Inferior parietal cortex (tissue), 1 donor: ENCODE data around the gene GALNS.

Experiments used
- DNase-seq: peaks from one replicate; pipeline ENCODE4 v3.0.0-alpha.2; 2016; ENCODE audit errors: extremely low spot score

The GALNS gene

GRCh38 chr16:88857728-88858339, 1.1 kb upstream of the GALNS start:
- peak; percentile 74 for DNase-seq

DNA sequence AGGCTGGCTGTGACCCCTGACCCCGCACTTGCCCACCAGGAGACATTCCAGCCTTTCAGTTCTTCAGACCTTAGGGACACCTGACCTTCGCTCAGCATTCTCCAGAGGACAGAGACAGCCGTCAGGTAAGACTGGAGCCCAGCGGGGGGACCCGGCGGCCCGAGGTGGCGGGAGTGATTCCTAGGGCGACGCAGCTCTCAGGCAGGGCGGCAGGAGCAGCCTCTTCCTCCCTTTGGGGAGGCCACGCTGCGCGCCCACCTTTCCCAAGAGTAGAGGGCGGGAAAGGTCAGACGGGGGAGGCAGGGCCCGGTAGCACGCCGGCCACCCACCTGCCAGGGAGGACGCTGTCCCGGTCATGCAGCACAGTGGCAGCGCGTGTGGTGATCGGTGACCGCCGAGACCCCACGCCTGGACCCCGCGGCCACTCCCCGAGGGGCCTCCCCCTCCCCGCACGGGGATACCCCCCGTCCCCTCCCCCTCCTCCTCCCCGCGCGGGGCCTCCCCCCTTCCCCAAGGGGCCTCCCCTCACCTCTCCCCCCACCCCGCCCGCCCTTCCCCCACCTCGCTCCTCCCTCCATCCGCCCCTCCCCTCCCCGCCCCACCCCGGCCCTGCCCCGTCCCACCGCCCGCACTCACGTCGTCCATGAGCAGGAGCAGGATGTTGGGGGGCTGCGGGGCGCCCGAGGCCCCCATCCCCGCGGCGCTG, 472 bp downstream of the GALNS start:
- no peak for DNase-seq

- DNase-seq, result no peak
Measured at GRCh38 chr16:88855736-88856121, 1.0 kb downstream of the GALNS start.

- no peak for DNase-seq
Measured at GRCh38 chr16:88855176-88855575, 1.6 kb downstream of the GALNS start.

DNA sequence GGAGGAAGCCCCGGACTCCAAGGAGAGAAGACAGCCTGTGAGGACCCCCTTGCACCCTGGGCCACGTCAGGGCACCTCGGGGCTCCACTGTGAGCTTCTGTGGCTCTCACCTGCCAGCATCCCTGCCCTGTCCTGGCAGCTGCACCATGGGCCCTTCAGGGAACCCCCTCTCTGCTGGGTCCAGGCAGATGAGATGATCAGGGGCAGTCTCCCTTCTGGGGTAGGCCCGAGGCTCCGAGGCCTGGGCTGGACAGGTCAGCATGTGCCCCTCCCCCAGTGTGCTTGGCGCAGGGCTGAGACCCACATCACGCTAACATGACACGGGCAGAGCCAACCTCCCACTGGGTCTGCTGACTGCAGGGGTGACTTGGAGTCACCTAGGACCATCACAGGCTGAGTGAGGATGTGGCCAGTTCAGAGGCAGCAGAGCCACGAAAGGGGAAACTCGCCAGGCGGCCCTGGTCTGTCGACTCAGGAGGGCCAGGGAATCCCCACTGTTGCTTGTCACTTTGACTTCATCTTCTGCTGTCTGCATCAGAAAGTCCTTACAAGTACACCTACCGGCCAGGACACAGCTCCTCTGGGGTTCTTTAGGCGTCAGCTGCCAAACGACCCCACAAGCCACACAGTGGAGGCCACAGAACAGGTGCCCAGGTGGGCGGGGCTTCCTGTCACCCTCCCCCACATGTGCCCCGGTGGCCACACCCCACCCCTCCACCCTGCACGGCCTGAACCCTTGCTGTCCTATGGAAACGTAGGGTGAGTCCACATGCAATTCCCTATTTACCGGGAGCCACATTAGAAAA, 2.2 kb downstream of the GALNS start:
- DNase-seq, result no peak

- DNase-seq, result no peak
Measured at GRCh38 chr16:88853325-88853941, 3.3 kb downstream of the GALNS start.

DNA sequence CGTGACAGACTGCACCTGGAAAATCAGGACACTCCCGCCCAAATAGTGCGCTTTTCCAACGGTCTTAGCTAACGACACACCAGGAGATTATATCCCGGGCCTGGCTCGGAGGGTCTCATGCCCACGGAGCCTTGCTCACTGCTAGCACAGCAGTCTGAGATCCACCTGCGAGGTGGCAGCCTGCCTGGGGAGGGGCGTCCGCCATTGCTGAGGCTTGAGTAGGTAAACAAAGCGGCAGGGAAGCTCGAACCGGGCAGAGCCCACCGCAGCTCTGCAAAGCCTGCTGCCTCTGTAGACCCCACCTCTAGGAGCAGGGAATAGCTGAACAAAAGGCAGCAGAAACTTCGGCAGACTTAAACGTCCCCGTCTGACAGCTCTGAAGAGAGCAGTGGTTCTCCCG, 5.1 kb downstream of the GALNS start:
- DNase-seq, result no peak

- DNase-seq, result no peak
Measured at GRCh38 chr16:88850531-88851199, 6.1 kb downstream of the GALNS start.

GRCh38 chr16:88848557-88848956, 8.2 kb downstream of the GALNS start:
- no peak for DNase-seq

DNA sequence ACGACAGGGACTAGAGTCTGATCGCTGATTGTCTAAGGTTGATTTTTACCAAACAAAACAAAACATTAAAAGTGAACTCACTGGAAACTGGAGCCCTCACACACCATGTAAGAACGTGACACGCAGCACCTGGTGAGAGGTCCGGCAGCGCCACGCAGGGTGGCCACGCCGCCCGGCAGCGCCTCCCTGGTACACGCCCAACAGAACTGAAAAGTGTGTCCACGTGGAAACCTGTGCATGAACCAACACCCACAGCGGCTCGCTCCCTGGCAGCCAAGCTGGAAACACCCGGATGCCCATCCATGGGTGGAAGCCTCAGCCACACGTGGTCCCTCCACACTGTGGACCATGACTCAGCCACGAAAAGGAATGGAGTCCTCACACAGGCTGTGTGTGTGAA, 9.1 kb downstream of the GALNS start:
- no peak for DNase-seq

GRCh38 chr16:88846088-88846487, 10.7 kb downstream of the GALNS start:
- DNase-seq, result no peak

DNA sequence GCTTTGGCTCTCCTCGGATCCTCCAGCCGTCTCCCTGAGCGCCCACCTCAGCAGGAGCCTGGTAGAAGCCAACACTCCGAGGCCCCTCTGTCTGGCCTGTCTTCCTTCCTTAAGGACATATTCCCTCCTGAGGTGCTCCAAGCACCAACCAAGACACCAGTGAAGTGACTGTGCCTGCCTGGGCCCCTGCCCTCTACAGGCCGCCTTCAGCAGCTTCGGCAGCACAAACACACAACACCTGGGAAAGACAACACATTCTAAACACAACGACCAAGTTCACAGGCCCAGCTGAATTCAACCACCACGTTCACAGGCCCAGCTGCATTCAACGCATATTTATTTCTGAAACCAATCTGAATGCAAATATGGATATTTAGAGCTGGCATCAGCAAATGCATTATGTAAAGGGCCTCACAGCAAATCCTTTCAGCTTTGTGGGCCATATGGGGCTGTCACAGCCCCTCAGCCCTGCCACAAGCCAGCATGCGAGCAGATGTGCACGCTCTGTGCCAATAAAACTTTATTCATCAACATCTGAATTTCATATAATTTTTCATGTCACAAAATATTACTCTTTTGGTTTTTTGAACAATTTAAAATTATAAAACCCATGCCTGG, 12.2 kb downstream of the GALNS start:
- no peak for DNase-seq

DNA sequence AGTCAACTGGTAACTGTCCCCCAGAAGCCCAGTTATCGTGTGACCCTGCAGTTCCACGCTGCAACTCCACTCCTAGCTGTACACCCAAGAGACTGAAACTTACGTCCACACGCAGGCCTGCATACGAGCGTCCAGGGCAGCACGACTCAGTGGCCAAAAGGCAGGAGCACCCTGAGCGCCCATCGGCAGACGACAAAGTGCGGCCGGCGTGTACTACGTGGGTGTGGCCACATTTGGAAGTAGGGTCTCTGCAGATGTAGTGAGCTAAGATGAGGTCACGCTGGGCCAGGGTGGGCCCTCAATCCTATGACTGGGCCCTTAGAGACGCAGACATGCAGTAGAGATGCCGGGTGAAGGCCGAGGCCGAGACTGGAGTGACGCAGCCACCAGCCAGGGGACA, 13.5 kb downstream of the GALNS start:
- no peak for DNase-seq

GRCh38 chr16:88842806-88843205, 13.9 kb downstream of the GALNS start:
- DNase-seq, result no peak

GRCh38 chr16:88842308-88842756, 14.4 kb downstream of the GALNS start:
- DNase-seq, result no peak

DNA sequence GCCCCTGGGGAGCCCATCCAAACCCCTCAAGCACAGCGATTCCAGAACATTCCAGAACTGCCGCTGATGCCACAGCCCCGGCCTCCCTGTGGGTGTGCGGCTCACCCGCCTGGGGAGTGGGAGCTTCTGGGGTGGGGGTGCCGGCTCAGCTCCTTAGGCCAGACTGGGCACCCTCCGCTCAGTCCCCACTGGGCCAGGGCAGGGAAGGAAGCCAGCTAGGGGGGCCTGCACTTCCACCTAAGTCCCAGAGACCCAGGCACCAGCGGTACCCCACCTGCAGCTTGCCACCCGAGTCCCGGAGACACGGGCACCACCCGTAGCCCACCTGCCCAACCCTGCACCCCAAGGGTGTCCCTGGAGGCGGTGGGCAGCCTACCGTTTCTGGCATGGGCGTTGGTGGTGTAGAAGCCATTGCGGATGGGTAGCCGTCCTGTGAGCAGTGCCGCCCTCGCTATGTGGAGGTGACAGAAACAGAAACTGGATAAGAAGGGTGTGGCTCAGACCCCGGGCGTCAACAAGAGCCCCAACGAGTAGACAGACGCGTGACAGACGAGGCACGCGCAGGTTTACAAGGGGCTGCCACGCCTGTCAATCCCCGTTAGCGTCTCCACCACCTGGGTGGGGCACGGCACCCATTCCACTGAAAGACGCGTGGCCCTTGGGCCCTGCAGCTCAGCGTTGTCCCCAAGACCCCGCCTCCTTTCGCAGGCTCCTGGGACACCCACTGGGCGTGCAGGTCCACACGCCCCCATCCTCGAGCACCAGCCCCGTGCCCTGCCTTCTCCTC, 15.0 kb downstream of the GALNS start:
- DNase-seq, result no peak

DNA sequence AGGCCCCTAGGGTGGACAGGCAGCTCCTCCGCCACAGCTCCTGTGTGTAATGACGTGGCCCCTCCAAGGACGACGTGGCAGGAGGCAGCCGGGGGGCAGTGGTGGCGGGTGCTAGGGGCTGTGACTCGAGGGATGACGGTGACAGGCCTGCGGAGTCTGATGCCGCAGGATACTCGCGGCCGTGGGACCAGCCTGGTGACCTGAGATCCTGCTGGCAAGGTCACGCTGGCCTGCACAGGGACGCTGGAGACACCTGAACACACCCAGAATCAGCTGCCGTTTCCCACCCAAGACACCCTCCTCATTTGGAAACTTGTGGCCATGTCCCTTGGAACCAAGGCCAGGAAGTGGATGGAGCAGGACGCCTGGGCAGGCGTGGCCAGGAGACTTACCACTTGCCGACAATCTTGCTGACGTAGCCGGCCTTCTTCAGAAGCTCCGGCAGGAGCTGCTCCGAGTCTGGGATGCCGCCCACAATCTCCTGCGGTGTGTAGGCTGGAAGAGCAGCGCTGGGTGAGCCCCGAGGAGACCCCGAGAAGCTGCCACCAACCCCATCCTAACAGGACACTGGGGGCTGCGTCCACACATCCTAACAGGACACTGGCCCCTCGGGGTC, 16.0 kb downstream of the GALNS start:
- no peak for DNase-seq

DNA sequence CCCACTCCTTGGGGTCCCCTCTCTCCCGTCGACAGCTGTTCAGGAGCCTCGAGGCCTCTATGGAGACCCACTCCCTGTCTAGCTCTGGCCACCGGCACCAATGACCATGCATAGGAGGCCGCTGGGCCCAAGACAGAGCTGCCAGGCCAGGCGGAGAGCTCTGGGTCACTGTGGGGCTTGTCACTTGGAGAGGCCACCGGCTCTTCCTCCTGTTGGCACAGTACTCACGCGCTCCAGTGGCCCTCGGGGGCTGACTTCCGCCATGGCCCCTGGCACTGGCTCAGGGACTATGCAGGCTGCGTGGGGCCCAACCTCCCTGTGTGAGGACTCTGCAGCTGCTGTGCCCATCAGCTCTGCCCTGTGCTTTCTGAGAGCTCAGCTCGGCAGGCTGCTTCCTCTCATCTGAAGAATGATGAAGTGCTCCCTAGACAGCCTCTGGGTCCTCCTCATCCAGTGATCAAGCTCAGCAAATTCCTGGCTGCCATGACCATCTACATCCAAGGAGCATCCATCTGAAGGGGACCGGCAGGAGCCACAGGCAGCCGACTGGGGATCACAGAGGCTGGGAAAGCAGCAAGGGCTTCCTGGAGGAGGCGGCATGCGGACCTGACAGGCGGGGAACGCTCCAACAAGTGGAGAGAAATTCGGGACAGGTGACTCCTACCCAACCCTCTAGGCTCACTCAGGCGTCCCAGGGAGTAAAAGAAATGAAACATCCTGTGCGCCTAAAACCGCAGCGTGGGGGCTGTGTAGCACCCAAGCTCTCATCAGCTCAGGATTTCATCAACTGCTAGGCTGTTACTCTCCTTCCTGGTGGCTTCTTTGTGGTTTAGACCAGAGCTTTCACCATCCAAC, 16.8 kb downstream of the GALNS start:
- no peak for DNase-seq

DNA sequence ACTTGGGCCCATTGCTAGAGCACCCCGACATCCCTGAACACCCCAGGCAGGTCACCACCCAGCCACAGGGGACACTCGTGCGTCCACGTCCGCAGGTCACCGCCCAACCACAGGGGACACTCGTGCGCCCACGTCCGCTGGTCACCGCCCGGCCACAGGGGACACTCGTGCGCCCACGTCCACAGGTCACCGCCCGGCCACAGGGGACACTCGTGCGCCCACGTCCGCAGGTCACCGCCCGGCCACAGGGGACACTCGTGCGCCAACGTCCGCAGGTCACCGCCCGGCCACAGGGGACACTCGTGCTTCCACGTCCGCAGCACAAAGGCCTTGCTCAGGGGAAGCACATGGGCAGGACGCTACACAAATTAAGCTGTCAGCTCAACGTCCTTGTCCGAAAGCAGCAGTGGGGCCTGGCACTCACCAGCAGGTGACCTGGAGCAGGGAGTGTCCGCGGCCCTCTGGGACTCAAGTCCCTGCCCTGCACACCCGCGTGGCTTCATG, 17.7 kb downstream of the GALNS start:
- DNase-seq, result no peak
